ENCODE measurements around the gene MAP4K3.

The MAP4K3 gene

GRCh38 chr2:39304200-39304599 lies 132.9 kb downstream of the MAP4K3 start:
- H3K4me3 ChIP-seq (ENCODE audit: low read depth, low read length), result no peak overlapping the region
- ChIA-PET CTCF (no interaction called here), POLR2A (no interaction called here)
- TF ChIP-seq, protein P1, sequence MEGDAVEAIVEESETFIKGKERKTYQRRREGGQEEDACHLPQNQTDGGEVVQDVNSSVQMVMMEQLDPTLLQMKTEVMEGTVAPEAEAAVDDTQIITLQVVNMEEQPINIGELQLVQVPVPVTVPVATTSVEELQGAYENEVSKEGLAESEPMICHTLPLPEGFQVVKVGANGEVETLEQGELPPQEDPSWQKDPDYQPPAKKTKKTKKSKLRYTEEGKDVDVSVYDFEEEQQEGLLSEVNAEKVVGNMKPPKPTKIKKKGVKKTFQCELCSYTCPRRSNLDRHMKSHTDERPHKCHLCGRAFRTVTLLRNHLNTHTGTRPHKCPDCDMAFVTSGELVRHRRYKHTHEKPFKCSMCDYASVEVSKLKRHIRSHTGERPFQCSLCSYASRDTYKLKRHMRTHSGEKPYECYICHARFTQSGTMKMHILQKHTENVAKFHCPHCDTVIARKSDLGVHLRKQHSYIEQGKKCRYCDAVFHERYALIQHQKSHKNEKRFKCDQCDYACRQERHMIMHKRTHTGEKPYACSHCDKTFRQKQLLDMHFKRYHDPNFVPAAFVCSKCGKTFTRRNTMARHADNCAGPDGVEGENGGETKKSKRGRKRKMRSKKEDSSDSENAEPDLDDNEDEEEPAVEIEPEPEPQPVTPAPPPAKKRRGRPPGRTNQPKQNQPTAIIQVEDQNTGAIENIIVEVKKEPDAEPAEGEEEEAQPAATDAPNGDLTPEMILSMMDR (IDR thresholded peaks at IDR 0.05; ENCODE audit: insufficient read depth, low read length, missing control alignments), result no peak
- DNase-seq (ENCODE audit: low read depth, low spot score), result peak; percentile 29

GRCh38 chr2:39301352-39301751 lies 135.7 kb downstream of the MAP4K3 start:
- DNase-seq (ENCODE audit: low read depth, low spot score), result no peak
- ChIA-PET CTCF (no interaction called here), POLR2A (no interaction called here)
- TF ChIP-seq, protein P1 (IDR thresholded peaks at IDR 0.05; ENCODE audit: insufficient read depth, low read length, missing control alignments), result no peak
- no peak overlapping the region for H3K4me3 ChIP-seq (ENCODE audit: low read depth, low read length)

GRCh38 chr2:39300044-39300978 lies 136.8 kb downstream of the MAP4K3 start:
- ChIA-PET POLR2A (no interaction called here), CTCF (interaction anchor here (1.3 kb wide), 1 partner anchor 21 kb away, joined by 4 read pairs; no protein-coding TSS in a partner anchor)
- no peak overlapping the region for H3K4me3 ChIP-seq (ENCODE audit: low read depth, low read length)
- DNase-seq (ENCODE audit: low read depth, low spot score), result no peak
- TF ChIP-seq, protein P1 (IDR thresholded peaks at IDR 0.05; ENCODE audit: insufficient read depth, low read length, missing control alignments), result no peak

GRCh38 chr2:39290433-39290832 lies 146.7 kb downstream of the MAP4K3 start:
- H3K4me3 ChIP-seq (ENCODE audit: low read depth, low read length), result no peak overlapping the region
- ChIA-PET CTCF (no interaction called here), POLR2A (no interaction called here)
- TF ChIP-seq, protein P1 (IDR thresholded peaks at IDR 0.05; ENCODE audit: insufficient read depth, low read length, missing control alignments), result no peak
- DNase-seq (ENCODE audit: low read depth, low spot score), result no peak

GRCh38 chr2:39289609-39290008 lies 147.5 kb downstream of the MAP4K3 start:
- POLR2A ChIA-PET, result no interaction called here
- DNase-seq (ENCODE audit: low read depth, low spot score), result no peak
- H3K4me3 ChIP-seq (ENCODE audit: low read depth, low read length), result no peak overlapping the region
- CTCF ChIA-PET, result no interaction called here
- TF ChIP-seq, protein P1 (IDR thresholded peaks at IDR 0.05; ENCODE audit: insufficient read depth, low read length, missing control alignments), result no peak

DNA sequence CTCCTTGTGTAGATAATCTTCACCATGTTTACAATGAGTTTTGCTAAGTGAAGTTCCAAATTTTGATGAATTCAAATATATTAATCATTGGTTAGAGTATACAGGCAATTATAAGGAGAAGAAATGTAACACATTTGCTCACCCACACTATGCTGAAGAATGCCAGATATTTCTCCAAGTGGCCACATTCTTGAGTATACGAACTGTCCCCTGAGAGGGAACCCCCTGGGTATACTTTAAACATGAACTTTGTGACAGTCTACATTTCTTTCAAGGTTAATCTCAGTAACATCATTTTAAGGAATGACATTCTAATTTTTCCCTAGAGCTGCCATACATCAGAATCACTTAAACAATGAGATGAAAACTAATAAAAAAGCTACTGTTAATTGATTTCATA lies 153.5 kb downstream of the MAP4K3 start:
- no peak for DNase-seq (ENCODE audit: low read depth, low spot score)
- no peak overlapping the region for H3K4me3 ChIP-seq (ENCODE audit: low read depth, low read length)
- ChIA-PET CTCF (no interaction called here), POLR2A (no interaction called here)
- TF ChIP-seq, protein P1 (IDR thresholded peaks at IDR 0.05; ENCODE audit: insufficient read depth, low read length, missing control alignments), result no peak
